Activated T-helper 1 cell treated with anti-CD3 and anti-CD28 coated beads, Interleukin-12 subunit alpha, Interleukin-12 subunit beta, Interleukin-2, Interleukin-4 antibody, amounts not matched to agents 30 ng/mL and 10 ng/mL and 1 ng/mL, durations not matched to agents 14 hours and 24 hours and 36 hours (primary cell): ENCODE measurements around the gene GALNT9. TPM values are rescaled to one million over a fixed set of nuclear protein-coding genes. Genes with fewer than 3 reads are reported as not detected.

ENCODE experiments used
- DNase-seq: peaks from one replicate; pipeline ENCODE4 v3.0.0; 2021; ENCODE audit warnings: low spot score
- H3K27ac Mint-ChIP-seq: one replicate; pipeline ENCODE4 v1.8.0; 2021; ENCODE audit warnings: mild to moderate bottlenecking, mixed read lengths
- H3K27me3 Mint-ChIP-seq: one replicate; pipeline ENCODE4 v1.8.0; 2022; ENCODE audit warnings: mild to moderate bottlenecking, moderate library complexity, mixed read lengths; ENCODE audit not compliant: insufficient read depth
- H3K36me3 Mint-ChIP-seq: one replicate; pipeline ENCODE4 v1.8.0; 2021; ENCODE audit warnings: low read depth, mixed read lengths
- H3K4me1 Mint-ChIP-seq: one replicate; pipeline ENCODE4 v1.8.0; 2021; ENCODE audit warnings: low read depth, mixed read lengths
- H3K4me3 Mint-ChIP-seq: one replicate; pipeline ENCODE4 v1.8.0; 2021; ENCODE audit warnings: mild to moderate bottlenecking, moderate library complexity, mixed read lengths
- H3K9me3 Mint-ChIP-seq: one replicate; pipeline ENCODE4 v1.8.0; 2021; ENCODE audit warnings: mixed read lengths
- intact Hi-C: fragments of 100-400 bp; cut with micrococcal nuclease; formaldehyde crosslinking; loops from one replicate; pipeline ENCODE4 v1.15.1; 2024
- total RNA-seq: library from RNA; stranded (reverse); gene quantifications from 2 replicates; pipeline ENCODE4 v1.2.3, GENCODE V29; 2022

GALNT9 gene
- total RNA-seq, 1 donor from 2014 or later = not detected

DNA sequence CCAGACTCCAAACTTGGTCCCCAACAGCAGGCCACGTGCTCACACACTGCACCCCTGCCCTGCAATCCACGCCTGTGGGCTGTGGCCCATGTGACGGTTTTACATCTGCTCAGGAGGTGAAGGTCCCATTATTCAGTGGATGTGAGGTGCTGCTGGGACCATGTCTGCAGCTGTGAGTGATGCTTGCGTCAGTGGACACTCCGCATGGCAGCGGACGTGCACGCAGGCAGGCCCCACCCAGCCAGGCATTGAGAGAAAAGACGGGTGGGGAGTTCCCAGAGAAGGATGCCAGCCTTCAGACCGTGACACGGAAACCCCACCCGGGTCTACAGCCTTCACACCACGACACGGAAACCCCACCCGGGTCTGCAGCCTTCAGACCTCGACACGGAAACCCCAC is 117.6 kb downstream of the GALNT9 start:
- H3K27me3 Mint-ChIP-seq = peaks cover 2% of the 10 kb centered on the region
- H3K36me3 Mint-ChIP-seq = no peaks in the 10 kb centered on the region
- peaks cover 5% of the 10 kb centered on the region for H3K9me3 Mint-ChIP-seq
- H3K4me1 Mint-ChIP-seq = peaks cover 5% of the 10 kb centered on the region
- DNase-seq = no peak
- intact Hi-C loops = no loop called here
- H3K4me3 Mint-ChIP-seq = no peak overlapping the region
- no peak overlapping the region for H3K27ac Mint-ChIP-seq

DNA sequence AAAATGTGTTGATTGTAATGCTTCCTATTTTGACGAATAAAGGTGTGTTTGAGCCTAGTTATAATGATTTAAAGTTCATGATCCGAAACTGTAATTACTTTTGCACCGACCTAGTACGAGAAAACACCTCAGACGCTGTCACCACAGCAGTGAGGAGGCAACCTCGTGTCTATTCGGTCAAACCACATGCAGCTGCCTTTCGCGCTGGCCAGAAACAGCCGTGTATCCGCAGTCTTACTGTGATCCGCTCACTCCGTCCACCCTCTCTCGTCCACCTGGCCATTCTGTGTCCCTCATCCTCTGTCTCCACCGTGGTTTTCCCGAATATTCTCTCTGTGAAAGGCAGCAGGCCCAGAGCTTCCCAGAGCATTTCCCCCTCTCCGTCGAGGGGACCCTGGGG is 118.1 kb downstream of the GALNT9 start:
- H3K4me1 Mint-ChIP-seq = peaks cover 5% of the 10 kb centered on the region
- peaks cover 5% of the 10 kb centered on the region for H3K9me3 Mint-ChIP-seq
- H3K27ac Mint-ChIP-seq = no peak overlapping the region
- peaks cover 2% of the 10 kb centered on the region for H3K27me3 Mint-ChIP-seq
- H3K4me3 Mint-ChIP-seq = no peak overlapping the region
- no peaks in the 10 kb centered on the region for H3K36me3 Mint-ChIP-seq
- intact Hi-C loops = no loop called here
- DNase-seq = no peak

DNA sequence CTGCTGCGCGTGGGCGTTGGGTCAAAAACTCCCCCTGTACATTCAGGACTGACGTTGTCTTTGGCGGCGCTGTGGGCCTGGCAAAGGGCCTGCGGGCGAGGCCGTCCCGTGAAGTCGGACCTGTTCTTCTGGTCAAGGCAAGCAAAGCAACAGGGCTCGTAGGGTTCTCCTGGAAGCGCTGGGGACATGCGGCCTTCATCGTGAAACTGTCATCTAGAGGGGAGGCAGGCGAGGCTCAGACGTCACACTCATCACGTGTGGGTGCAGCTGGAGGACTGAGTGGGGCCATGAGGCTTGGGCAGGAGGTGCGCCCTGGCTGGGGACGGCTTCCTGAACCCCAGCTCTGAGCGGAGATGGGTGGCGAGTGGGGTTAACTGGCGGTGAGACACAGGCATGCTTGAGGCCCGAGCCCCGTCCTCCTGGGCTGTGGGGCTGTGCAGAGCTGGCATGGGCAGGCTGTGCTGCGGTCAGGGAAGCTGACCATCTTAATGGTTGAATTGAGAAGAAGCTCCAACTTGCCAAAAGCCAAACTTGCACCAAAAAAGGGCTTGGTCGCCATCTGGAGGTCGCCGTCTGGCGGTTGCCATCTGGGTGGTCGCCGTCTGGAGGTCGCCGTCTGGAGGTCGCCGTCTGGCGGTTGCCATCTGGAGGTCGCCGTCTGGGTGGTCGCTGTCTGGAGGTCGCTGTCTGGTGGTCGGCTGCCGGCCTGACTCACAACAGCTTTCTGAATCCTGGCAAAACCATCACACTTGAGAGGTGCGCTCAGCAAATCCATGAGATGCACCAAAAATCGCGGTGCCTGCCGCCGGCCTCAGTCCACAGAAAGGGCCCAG is 119.0 kb downstream of the GALNT9 start:
- H3K27me3 Mint-ChIP-seq = peaks cover 4% of the 10 kb centered on the region
- no peak overlapping the region for H3K4me3 Mint-ChIP-seq
- H3K36me3 Mint-ChIP-seq = no peaks in the 10 kb centered on the region
- H3K4me1 Mint-ChIP-seq = peaks cover 5% of the 10 kb centered on the region
- H3K27ac Mint-ChIP-seq = no peak overlapping the region
- intact Hi-C loops = no loop called here
- peaks cover 5% of the 10 kb centered on the region for H3K9me3 Mint-ChIP-seq
- no peak for DNase-seq

DNA sequence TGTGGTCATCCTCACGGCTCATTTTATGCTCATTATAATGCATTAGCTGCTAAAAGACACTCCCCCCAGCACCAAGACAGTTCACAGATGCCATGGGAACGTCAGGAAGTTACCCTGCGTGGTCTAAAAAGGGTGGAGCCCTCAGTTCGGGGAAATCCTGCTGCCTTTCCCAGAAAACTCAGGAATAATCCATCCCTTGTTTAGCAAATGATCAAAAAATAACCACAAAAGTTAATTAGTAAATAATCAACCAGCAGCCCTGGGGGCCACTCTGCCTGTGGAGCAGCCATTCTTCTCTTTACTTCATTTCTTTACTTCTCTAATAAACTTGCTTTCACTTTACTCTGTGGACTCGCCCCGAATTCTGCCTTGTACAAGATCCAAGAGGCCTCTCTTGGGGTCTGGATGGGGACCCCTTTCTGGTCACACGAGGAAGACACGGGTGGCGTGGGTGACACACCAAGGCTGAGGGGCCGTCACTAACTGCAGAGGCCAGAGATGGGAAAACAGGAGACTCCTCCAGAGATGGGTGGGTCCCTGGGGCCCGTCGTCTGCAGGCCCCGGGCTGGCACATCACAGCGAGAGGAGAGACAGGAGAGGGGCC is 119.7 kb downstream of the GALNT9 start:
- Mint-ChIP-seq H3K4me1 (peaks cover 5% of the 10 kb centered on the region), H3K27ac (no peak overlapping the region), H3K4me3 (no peak overlapping the region), H3K27me3 (peaks cover 8% of the 10 kb centered on the region), H3K9me3 (peaks cover 5% of the 10 kb centered on the region), H3K36me3 (no peaks in the 10 kb centered on the region)
- DNase-seq = no peak
- intact Hi-C loops = no loop called here

DNA sequence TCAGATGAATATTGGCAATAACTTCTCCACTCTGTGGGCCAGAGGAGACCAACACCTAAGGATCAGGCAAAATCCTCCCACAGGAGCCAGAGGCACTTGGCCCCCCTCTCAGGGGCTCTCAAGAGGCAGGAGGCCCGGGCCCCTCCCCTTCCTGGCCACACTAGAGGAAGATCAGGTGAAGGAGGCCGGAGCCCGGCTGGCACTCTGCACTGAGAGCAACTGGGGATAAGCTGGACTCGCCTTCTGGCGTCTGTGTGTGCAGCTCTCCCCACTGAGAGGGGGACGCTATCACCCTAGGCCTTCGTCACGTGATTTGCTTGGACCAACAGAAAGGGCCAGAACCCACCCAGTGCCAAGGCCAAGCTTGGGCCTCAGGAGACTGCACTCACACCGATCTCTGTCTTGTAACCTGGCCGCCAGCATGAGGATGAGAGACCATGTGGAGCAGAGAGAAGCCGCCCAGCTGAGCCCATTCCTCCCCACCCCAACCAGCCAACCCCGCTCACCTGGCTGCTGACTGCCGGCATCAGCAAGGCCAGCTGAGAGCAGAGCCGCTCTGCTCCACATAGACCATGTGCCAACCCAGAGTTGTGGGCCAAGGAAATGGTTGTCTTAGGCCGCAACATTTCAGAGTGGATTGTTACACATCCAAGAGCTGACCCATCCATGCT is 121.1 kb downstream of the GALNT9 start:
- Mint-ChIP-seq H3K9me3 (peaks cover 2% of the 10 kb centered on the region), H3K36me3 (no peaks in the 10 kb centered on the region), H3K4me3 (no peak overlapping the region), H3K27me3 (peaks cover 14% of the 10 kb centered on the region), H3K4me1 (peaks cover 2% of the 10 kb centered on the region), H3K27ac (no peak overlapping the region)
- DNase-seq = no peak
- intact Hi-C loops = no loop called here

DNA sequence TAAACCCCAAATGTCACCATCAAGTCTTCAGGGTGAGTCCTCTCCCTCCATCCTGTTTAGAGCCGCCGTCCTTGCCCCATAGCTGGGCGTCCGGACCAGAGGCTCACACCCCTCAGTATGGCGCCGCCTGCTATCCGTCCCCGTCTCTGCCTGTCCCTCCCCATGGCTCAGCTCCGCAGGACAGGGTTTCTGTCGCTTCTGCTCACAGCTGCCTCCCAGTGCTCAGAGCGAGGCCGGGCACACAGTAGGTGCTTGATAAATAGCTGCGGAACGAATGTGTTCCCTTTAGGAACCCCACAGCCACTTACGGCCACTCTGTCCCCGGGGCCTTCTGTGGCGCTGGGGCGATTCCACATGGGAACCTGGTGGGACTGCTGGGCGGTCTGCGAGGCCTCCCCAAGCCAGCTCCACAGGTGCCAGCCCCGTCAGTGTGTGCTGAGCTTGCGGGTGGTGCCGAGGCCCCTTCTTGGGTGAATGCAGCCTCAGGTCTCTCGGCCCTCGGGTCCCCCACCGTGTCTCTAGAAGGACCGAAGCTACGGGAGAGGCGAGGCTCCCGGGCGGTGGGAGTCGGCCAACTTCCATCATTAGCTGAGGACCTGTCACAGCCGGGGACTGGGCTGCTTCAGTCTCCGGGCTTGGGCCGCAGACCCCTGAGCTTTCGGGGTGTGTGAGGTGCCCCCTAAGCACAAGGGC is 122.2 kb downstream of the GALNT9 start:
- Mint-ChIP-seq H3K4me3 (no peak overlapping the region), H3K36me3 (no peaks in the 10 kb centered on the region), H3K9me3 (no peaks in the 10 kb centered on the region), H3K4me1 (no peaks in the 10 kb centered on the region), H3K27me3 (peaks cover 14% of the 10 kb centered on the region), H3K27ac (no peak overlapping the region)
- DNase-seq = no peak
- intact Hi-C loops = no loop called here

DNA sequence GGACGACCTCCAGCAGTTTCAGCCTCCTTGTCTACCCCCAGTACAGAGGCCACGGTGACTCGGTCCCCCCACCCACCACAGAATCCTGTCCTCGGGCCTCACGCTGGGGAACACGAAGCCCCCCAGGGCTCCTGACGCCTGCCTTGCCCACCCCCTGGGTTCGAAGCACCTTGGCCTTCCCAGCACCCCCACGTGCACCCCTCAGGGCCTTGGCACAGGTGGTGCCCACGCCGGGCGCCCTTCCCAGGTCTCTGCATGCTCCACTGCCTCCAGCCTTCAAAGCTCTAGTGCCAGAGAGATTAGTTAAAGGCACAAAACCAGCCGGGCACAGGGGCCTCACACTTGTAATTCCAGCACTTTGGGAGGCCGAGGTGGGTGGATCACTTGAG is 123.3 kb downstream of the GALNT9 start:
- Mint-ChIP-seq H3K36me3 (no peaks in the 10 kb centered on the region), H3K27me3 (peaks cover 14% of the 10 kb centered on the region), H3K4me1 (no peaks in the 10 kb centered on the region), H3K4me3 (no peak overlapping the region), H3K9me3 (no peaks in the 10 kb centered on the region), H3K27ac (no peak overlapping the region)
- no peak for DNase-seq
- intact Hi-C loops = no loop called here

DNA sequence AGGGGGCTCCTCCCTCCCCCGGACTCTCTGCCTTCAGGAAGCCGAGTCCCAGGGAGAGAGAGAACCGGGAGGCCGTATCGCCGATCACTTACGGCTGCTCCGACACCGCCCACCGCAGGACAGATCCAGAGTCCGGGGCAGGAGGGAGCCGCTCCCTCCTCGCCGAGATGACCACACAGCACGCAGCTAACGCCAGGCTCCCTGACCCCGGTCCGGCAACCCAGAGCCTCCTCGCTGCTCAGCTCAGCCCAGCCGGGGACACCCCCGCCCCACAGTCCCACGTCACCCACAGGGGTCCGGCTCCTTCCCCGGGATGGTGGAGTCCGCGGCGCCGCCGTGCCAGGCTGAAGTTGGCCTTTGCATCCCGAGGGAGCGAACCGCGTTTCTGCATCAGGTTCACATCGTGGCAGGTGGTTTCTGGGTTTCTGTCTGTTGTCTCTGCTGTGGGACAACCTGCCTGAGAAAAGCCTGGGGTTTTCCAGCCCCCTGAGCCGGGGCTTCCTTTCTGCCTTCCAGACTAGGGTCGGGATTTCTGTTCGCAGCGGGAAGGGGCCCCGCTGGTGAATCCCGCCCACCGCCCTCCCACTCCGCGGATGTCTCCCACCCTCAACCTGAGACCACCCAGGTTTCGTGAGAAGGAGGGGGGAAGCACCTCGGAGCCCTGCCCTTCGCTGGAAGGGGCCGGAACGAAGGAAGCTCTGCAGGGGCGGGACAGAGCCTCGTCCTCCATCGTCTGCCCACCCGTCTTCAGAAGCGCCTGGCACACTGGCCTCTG is 123.9 kb downstream of the GALNT9 start:
- H3K27ac Mint-ChIP-seq = no peak overlapping the region
- no peaks in the 10 kb centered on the region for H3K36me3 Mint-ChIP-seq
- DNase-seq = no peak
- no peak overlapping the region for H3K4me3 Mint-ChIP-seq
- intact Hi-C loops = no loop called here
- peaks cover 14% of the 10 kb centered on the region for H3K27me3 Mint-ChIP-seq
- no peaks in the 10 kb centered on the region for H3K9me3 Mint-ChIP-seq
- H3K4me1 Mint-ChIP-seq = no peaks in the 10 kb centered on the region

DNA sequence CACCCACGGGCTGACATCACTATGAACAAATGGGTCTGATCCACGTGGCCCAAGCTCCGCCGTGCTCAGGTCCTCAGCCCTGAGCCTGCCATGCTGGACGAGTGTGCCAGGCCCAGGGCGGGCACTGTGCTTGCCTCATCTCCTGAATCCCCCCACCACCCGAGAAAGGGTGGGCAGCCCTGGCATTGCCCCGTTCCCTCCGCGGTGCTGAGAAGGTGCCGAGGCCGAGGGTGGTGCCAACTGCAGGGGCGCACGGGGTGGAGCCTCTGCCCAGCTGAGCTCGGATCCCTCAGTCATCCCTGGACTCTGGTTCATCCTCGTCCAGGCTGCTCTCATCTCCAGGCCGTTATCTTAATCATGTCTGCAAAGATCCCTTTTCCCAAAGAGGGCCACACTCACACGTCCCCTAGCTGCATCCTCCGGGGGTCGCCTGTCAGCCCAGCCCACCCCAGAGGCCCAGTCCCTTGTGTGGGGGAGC is 124.6 kb downstream of the GALNT9 start:
- intact Hi-C loops = no loop called here
- no peak for DNase-seq
- Mint-ChIP-seq H3K27ac (no peak overlapping the region), H3K27me3 (peaks cover 14% of the 10 kb centered on the region), H3K4me1 (no peaks in the 10 kb centered on the region), H3K9me3 (no peaks in the 10 kb centered on the region), H3K36me3 (no peaks in the 10 kb centered on the region), H3K4me3 (no peak overlapping the region)

DNA sequence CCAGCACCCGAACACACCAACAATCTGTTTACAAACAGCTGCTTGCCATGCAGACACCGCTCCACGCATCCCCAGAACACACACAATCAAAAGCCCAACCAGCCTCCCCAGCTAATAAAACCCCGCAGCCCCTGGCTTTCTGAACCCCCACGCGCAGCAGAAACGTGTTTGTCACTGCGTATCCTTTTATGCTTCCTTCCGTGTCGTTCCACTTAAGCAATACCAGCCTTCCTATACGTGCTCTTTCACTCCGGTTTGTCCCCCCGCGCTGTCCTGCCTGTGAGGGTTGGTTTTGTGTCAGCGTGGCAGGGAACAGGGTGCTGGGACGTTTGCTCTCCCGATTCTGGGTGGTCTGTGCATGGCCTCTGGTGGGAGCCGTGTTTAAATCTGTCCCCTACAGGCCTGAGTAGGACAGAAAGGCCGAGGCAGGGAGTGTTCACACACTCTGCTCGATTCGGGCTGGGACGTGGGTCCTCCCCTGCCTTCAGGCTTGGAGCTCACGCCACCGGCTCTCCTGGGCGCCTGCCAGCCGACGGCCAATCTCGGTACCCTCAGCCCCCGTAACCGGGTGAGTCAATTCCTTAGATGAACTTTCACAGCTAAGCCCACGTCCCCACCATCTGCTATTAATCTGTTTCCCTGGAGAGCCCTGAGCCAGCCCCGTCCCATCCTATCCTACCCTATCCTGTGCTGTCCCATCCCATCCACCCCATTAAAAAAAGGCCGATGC is 125.2 kb downstream of the GALNT9 start:
- Mint-ChIP-seq H3K27ac (no peak overlapping the region), H3K36me3 (no peaks in the 10 kb centered on the region), H3K9me3 (no peaks in the 10 kb centered on the region), H3K4me3 (no peak overlapping the region), H3K27me3 (peaks cover 14% of the 10 kb centered on the region), H3K4me1 (no peaks in the 10 kb centered on the region)
- no peak for DNase-seq
- intact Hi-C loops = no loop called here

DNA sequence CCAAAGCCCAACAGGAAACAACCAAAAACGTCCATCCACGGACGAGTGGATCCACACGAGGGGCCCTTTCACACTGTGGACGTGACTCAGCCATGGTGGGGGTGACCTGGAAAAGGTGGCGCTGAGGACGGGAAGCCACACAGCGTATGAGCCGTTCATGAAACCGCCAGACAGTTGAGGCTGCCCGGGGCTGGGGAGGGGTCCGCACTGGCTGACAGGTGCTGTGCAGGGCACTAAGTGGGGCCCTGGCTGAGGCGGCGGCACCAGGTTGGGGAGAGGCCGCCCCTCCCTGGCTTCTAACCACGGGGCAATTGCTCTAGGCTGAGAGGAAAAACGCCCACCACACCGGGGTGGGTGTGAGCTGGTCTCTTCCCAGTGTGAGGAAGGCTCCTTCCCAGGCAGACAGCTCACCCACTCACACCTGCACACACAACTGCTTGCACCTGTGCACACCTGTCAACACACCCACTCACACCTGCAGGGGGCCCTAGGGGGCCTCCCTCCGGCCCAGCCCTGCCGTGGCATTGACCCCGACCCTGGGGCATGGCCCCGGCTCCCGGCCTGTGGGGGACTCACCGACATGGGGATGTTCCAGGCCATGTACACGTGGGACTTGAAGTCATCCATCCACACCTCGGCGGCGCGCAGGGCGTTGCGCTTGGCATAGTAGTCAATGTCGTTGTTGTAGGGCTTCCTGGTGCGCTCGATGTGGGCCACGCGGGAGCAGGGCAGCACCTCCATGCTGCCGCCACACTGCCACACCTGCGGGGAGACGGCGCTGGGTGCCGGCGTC is 126.3 kb downstream of the GALNT9 start:
- no peak overlapping the region for H3K4me3 Mint-ChIP-seq
- no peaks in the 10 kb centered on the region for H3K36me3 Mint-ChIP-seq
- no peaks in the 10 kb centered on the region for H3K4me1 Mint-ChIP-seq
- no peak overlapping the region for H3K27ac Mint-ChIP-seq
- intact Hi-C loops = no loop called here
- no peak for DNase-seq
- no peaks in the 10 kb centered on the region for H3K9me3 Mint-ChIP-seq
- H3K27me3 Mint-ChIP-seq = peaks cover 14% of the 10 kb centered on the region
